SK-N-SH (cell line): Measurements from ENCODE around the gene EEF1G. TPM values are rescaled to one million over a fixed set of nuclear protein-coding genes. Genes with fewer than 3 reads are reported as not detected.

Source experiments
- CTCF ChIA-PET: fragments of 300-600, 350-600 bp; formaldehyde crosslinking; extraction: SDS; loops from one replicate; lab custom pipeline; 2021; lab: Yijun Ruan, JAX
- POLR2A ChIA-PET: fragments of 350-600 bp; sonication (Branson Sonifier 250); formaldehyde crosslinking; extraction: SDS; loops from one replicate; lab custom pipeline; 2020; ENCODE audit warnings: antibody characterized with exemption, inconsistent platforms; lab: Yijun Ruan, JAX
- DNase-seq: peaks from one replicate; pipeline ENCODE4 v3.0.0; 2012
- H2AFZ ChIP-seq: fragments of 200-600 bp; sonication (generic); 2 replicates; pipeline ENCODE4 v1.8.1; 2016; ENCODE audit warnings: antibody characterized with exemption, mild to moderate bottlenecking, low read depth
- H3F3A ChIP-seq: fragments of 200-600 bp; sonication (generic); replicated peaks from 2 replicates; pipeline ENCODE3; 2016; ENCODE audit warnings: antibody characterized with exemption, mild to moderate bottlenecking; ENCODE audit not compliant: insufficient read depth
- H3K27ac ChIP-seq, 2 experiments: fragments of 200-500 bp in 1 of 2; fragments of 200-600 bp in 1 of 2; sonication (Bioruptor generic) in 1 of 2; sonication (generic), shearing (Covaris generic) in 1 of 2; 2 replicates each; pipeline versions ENCODE4 v1.5.1 to v1.6.1; 2014 to 2016; ENCODE audit warnings: low read depth in 2 of 2, inconsistent platforms in 1 of 2, low read length in 1 of 2, mild to moderate bottlenecking in 1 of 2, mixed read lengths in 1 of 2
- H3K27me3 ChIP-seq: fragments of 200-600 bp; sonication (generic), shearing (Covaris generic); 2 replicates; pipeline ENCODE4 v1.6.1; 2016; ENCODE audit warnings: mixed run types; ENCODE audit not compliant: insufficient read depth
- H3K36me3 ChIP-seq, 2 experiments: fragments of 200-500 bp in 1 of 2; fragments of 200-600 bp in 1 of 2; sonication (Bioruptor generic) in 1 of 2; sonication (generic) in 1 of 2; replicated peaks in 1 of 2; 2 replicates each; pipeline versions ENCODE3 to v1.5.1; 2014 to 2016; ENCODE audit warnings: low read length in 1 of 2, mild to moderate bottlenecking in 1 of 2; ENCODE audit not compliant: insufficient read depth in 2 of 2, control insufficient read depth in 1 of 2
- H3K4me1 ChIP-seq, 2 experiments: fragments of 200-500 bp in 1 of 2; fragments of 200-600 bp in 1 of 2; sonication (Bioruptor generic) in 1 of 2; sonication (generic), shearing (Covaris generic) in 1 of 2; 2 replicates each; pipeline versions ENCODE4 v1.5.1 to v1.6.1; 2014 to 2016; ENCODE audit warnings: low read depth in 1 of 2, low read length in 1 of 2, mixed run types in 1 of 2; ENCODE audit not compliant: insufficient read depth in 2 of 2, control insufficient read depth in 1 of 2
- H3K4me2 ChIP-seq: fragments of 200-600 bp; sonication (generic), shearing (Covaris generic); 2 replicates; pipeline ENCODE4 v1.6.1; 2017; ENCODE audit warnings: mixed run types
- H3K4me3 ChIP-seq, 2 experiments: fragments of 200-500 bp in 1 of 2; fragments of 200-600 bp in 1 of 2; sonication (Bioruptor generic) in 1 of 2; sonication (generic), shearing (Covaris generic) in 1 of 2; 2 replicates each; pipeline versions ENCODE4 v1.5.1 to v1.8.1; 2014 to 2016; ENCODE audit warnings: low read depth in 2 of 2, inconsistent platforms in 1 of 2, low read length in 1 of 2, mild to moderate bottlenecking in 1 of 2, mixed read lengths in 1 of 2, moderate library complexity in 1 of 2
- H3K79me2 ChIP-seq: fragments of 200-600 bp; sonication (generic); 2 replicates; pipeline ENCODE4 v1.8.1; 2017; ENCODE audit warnings: mild to moderate bottlenecking; ENCODE audit not compliant: insufficient read depth
- H3K9ac ChIP-seq: fragments of 200-600 bp; sonication (generic); 2 replicates; pipeline ENCODE4 v1.6.1; 2017; ENCODE audit warnings: mixed run types
- H3K9me2 ChIP-seq: fragments of 200-600 bp; sonication (generic); 2 replicates; pipeline ENCODE4 v1.6.1; 2017; ENCODE audit warnings: mixed run types
- H3K9me3 ChIP-seq: fragments of 200-600 bp; sonication (generic); 2 replicates; pipeline ENCODE4 v1.6.1; 2017; ENCODE audit warnings: mixed run types, mild to moderate bottlenecking, moderate library complexity
- H4K20me1 ChIP-seq: fragments of 200-600 bp; sonication (generic); 2 replicates; pipeline ENCODE4 v1.6.1; 2017; ENCODE audit warnings: mild to moderate bottlenecking, mixed run types; ENCODE audit not compliant: insufficient read depth
- ELF1 ChIP-seq: IDR thresholded peaks from 2 replicates; pipeline ENCODE4 v1.4.0; 2012
- EP300 ChIP-seq, 2 experiments: IDR thresholded peaks; 2 replicates each; pipeline versions ENCODE4 v1.4.0 to v1.6.1; 2012; ENCODE audit warnings: borderline replicate concordance in 1 of 2, low read depth in 1 of 2, low read length in 1 of 2
- FOSL2 ChIP-seq: IDR thresholded peaks from 2 replicates; pipeline ENCODE4 v1.4.0; 2012; ENCODE audit warnings: low read depth, mild to moderate bottlenecking, moderate library complexity, borderline replicate concordance
- FOXJ3 ChIP-seq: sonication (generic); formaldehyde crosslinking; IDR thresholded peaks from 2 replicates; pipeline ENCODE4 v1.5.1; 2020; ENCODE audit warnings: mild to moderate bottlenecking, missing genetic modification reagents
- JUND ChIP-seq: IDR thresholded peaks from 2 replicates; pipeline ENCODE4 v1.4.0; 2012
- MEF2A ChIP-seq: IDR thresholded peaks from 2 replicates; pipeline ENCODE4 v1.4.0; 2012; ENCODE audit warnings: low read depth, borderline replicate concordance
- NFIC ChIP-seq: IDR thresholded peaks from 2 replicates; pipeline ENCODE4 v1.4.0; 2012; ENCODE audit warnings: borderline replicate concordance
- RCOR1 ChIP-seq: fragments of 150-350 bp; IDR thresholded peaks from 2 replicates; pipeline ENCODE4 v1.6.1; 2017; ENCODE audit warnings: antibody characterized with exemption, low read length
- SIN3A ChIP-seq: IDR thresholded peaks from 2 replicates; pipeline ENCODE4 v1.6.1; 2012; ENCODE audit warnings: low read depth, mild to moderate bottlenecking, low read length, moderate library complexity, borderline replicate concordance
- TEAD4 ChIP-seq: IDR thresholded peaks from 2 replicates; pipeline ENCODE4 v1.4.0; 2012; ENCODE audit warnings: mild to moderate bottlenecking, borderline replicate concordance; ENCODE audit not compliant: insufficient read depth
- USF2 ChIP-seq: fragments of 150-350 bp; IDR thresholded peaks from 2 replicates; pipeline ENCODE4 v1.6.1; 2017; ENCODE audit warnings: antibody characterized with exemption, low read length, low read depth, borderline replicate concordance
- WGBS: methylation state at CpG from one replicate; pipeline ENCODE4 v1.1.6; 2017; ENCODE audit warnings: low lambda C conversion rate; 5-methylcytosine and 5-hydroxymethylcytosine counted together
- polyA plus RNA-seq, 3 experiments: library from polyadenylated mRNA; depleted of rRNA; stranded (reverse); fragments of >200 nt; gene quantifications; 2 replicates each; pipeline ENCODE4 v1.2.3, GENCODE V29; 2012
- TF ChIP-seq, protein P1 (sequence below): IDR thresholded peaks from 2 replicates; pipeline ENCODE4 v1.6.1; 2012; ENCODE audit warnings: mild to moderate bottlenecking, low read depth, low read length, moderate library complexity
- TF ChIP-seq, protein P2 (sequence below): IDR thresholded peaks from 2 replicates; pipeline ENCODE4 v1.4.0; 2012; ENCODE audit warnings: low read depth, borderline replicate concordance
- TF ChIP-seq, protein P3 (sequence below): fragments of 200-600 bp; sonication (generic); IDR thresholded peaks from 2 replicates; pipeline ENCODE4 v1.6.1; 2017; ENCODE audit warnings: antibody characterized with exemption, mild to moderate bottlenecking, moderate library complexity

The EEF1G gene
- polyA plus RNA-seq, 1 of the 3 experiments (the other 2 are of a cell fraction), result 1,853 TPM

- Histone ChIP-seq H3K27ac (no peak overlapping the region), H3K36me3 (peaks cover 57 to 59% of the 10 kb centered on the region in 2 experiments), H3F3A (peaks cover 15% of the 10 kb centered on the region), H2AFZ (no peak overlapping the region), H4K20me1 (peaks cover 99% of the 10 kb centered on the region), H3K4me1 (peaks cover 21 to 23% of the 10 kb centered on the region in 2 experiments), H3K79me2 (peaks cover 99% of the 10 kb centered on the region), H3K4me3 (no peak overlapping the region), H3K9ac (no peak overlapping the region), H3K27me3 (no peaks in the 10 kb centered on the region), H3K9me3 (no peaks in the 10 kb centered on the region), H3K4me2 (no peak overlapping the region), H3K9me2 (no peaks in the 10 kb centered on the region)
- ChIA-PET POLR2A (no interaction called here), CTCF (interaction anchor here (1.1 to 2.3 kb wide), 3 partner anchors 8 to 110 kb away, joined by 3 to 7 read pairs (median 5); no protein-coding TSS in a partner anchor)
- WGBS, result 96% methylated on average over 15 of the region's 19 CpGs
- TF ChIP-seq, protein P1, sequence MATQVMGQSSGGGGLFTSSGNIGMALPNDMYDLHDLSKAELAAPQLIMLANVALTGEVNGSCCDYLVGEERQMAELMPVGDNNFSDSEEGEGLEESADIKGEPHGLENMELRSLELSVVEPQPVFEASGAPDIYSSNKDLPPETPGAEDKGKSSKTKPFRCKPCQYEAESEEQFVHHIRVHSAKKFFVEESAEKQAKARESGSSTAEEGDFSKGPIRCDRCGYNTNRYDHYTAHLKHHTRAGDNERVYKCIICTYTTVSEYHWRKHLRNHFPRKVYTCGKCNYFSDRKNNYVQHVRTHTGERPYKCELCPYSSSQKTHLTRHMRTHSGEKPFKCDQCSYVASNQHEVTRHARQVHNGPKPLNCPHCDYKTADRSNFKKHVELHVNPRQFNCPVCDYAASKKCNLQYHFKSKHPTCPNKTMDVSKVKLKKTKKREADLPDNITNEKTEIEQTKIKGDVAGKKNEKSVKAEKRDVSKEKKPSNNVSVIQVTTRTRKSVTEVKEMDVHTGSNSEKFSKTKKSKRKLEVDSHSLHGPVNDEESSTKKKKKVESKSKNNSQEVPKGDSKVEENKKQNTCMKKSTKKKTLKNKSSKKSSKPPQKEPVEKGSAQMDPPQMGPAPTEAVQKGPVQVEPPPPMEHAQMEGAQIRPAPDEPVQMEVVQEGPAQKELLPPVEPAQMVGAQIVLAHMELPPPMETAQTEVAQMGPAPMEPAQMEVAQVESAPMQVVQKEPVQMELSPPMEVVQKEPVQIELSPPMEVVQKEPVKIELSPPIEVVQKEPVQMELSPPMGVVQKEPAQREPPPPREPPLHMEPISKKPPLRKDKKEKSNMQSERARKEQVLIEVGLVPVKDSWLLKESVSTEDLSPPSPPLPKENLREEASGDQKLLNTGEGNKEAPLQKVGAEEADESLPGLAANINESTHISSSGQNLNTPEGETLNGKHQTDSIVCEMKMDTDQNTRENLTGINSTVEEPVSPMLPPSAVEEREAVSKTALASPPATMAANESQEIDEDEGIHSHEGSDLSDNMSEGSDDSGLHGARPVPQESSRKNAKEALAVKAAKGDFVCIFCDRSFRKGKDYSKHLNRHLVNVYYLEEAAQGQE, result no peak
- TF ChIP-seq, protein P2, sequence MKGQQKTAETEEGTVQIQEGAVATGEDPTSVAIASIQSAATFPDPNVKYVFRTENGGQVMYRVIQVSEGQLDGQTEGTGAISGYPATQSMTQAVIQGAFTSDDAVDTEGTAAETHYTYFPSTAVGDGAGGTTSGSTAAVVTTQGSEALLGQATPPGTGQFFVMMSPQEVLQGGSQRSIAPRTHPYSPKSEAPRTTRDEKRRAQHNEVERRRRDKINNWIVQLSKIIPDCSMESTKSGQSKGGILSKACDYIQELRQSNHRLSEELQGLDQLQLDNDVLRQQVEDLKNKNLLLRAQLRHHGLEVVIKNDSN, result no peak
- TF ChIP-seq TEAD4 (no peak), FOXJ3 (no peak), USF2 (no peak), FOSL2 (no peak), SIN3A (no peak), JUND (no peak), RCOR1 (no peak), NFIC (no peak), MEF2A (no peak), ELF1 (no peak), EP300 (IDR thresholded peaks at IDR 0.05; ENCODE audit: borderline replicate concordance in 1 of 2, low read depth in 1 of 2, low read length in 1 of 2) (no peak)
- TF ChIP-seq, protein P3, sequence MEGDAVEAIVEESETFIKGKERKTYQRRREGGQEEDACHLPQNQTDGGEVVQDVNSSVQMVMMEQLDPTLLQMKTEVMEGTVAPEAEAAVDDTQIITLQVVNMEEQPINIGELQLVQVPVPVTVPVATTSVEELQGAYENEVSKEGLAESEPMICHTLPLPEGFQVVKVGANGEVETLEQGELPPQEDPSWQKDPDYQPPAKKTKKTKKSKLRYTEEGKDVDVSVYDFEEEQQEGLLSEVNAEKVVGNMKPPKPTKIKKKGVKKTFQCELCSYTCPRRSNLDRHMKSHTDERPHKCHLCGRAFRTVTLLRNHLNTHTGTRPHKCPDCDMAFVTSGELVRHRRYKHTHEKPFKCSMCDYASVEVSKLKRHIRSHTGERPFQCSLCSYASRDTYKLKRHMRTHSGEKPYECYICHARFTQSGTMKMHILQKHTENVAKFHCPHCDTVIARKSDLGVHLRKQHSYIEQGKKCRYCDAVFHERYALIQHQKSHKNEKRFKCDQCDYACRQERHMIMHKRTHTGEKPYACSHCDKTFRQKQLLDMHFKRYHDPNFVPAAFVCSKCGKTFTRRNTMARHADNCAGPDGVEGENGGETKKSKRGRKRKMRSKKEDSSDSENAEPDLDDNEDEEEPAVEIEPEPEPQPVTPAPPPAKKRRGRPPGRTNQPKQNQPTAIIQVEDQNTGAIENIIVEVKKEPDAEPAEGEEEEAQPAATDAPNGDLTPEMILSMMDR, result no peak
- no peak for DNase-seq
Measured at GRCh38 chr11:62534779-62535545, 38.7 kb downstream of the EEF1G start.
